Glomerular visceral epithelial cell (primary cell): Measurements from ENCODE around the gene ARTN.

ENCODE experiments used
- DNase-seq: peaks from one replicate; pipeline ENCODE4 v3.0.0-alpha.2; 2016; ENCODE audit errors: extremely low spot score

Gene ARTN

DNA sequence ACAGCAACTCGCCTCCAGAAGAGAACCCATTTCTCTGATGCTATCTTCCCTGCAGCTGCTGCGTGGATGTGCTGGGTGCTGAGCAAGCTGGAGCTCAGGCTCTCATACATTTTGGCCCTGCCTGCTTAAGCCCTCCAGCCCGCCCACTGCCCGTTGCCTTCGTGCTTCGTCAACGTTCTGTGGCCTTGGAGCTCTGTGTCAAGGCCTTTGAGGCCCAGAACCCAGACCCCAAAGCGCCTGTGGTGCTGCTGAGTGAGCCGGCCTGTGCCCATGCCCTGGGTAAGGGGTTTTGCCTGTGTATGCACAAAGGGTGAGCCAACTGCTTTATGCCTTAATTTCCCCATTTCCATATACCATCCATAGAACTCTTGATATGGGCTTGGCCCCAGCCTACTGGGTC lies 37.3 kb downstream of the ARTN start:
- DNase-seq, result no peak

DNA sequence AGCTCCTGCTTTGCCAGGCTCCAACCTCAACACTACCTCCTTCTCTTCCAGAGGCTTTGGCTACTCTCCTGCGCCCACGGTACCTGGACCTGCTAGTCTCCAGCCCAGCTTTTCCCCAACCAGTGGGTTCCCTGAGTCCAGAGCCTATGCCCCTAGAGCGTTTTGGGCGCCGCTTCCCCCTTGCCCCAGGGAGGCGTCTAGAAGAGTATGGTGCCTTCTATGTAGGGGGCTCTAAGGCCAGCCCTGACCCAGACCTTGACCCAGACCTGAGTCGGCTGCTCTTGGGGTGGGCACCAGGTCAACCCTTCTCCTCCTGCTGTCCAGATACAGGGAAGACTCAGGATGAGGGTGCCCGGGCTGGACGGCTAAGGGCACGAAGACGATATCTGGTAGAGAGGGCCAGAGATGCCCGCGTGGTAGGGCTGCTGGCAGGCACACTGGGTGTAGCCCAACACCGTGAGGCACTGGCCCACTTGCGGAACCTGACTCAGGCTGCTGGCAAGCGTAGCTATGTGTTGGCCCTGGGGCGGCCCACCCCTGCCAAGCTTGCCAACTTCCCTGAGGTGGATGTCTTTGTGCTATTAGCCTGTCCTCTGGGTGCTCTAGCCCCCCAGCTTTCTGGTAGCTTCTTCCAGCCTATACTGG lies 37.9 kb downstream of the ARTN start:
- DNase-seq, result no peak

DNA sequence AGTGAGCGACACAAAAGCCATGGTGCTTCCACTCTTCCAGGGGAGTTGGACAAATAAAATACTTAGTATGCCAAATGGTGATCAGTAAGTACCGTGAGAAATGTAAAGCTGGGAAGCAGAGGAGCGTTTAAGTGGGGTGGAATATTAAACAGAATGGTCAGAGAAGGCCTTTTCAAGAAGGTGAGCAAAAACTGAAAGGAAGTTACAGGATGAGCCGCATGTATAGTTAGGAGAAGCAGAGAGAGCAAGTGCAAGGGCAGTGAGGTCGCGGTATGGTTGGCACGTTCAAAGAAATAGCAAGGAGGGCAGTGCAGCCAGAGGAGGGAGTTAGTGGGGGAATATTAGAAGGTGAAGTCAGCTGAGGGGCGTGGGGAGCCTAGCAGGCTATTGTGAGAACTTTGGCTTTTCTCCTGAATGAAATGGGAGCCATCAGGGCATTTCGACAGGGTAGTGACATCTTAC lies 40.4 kb downstream of the ARTN start:
- no peak for DNase-seq

DNA sequence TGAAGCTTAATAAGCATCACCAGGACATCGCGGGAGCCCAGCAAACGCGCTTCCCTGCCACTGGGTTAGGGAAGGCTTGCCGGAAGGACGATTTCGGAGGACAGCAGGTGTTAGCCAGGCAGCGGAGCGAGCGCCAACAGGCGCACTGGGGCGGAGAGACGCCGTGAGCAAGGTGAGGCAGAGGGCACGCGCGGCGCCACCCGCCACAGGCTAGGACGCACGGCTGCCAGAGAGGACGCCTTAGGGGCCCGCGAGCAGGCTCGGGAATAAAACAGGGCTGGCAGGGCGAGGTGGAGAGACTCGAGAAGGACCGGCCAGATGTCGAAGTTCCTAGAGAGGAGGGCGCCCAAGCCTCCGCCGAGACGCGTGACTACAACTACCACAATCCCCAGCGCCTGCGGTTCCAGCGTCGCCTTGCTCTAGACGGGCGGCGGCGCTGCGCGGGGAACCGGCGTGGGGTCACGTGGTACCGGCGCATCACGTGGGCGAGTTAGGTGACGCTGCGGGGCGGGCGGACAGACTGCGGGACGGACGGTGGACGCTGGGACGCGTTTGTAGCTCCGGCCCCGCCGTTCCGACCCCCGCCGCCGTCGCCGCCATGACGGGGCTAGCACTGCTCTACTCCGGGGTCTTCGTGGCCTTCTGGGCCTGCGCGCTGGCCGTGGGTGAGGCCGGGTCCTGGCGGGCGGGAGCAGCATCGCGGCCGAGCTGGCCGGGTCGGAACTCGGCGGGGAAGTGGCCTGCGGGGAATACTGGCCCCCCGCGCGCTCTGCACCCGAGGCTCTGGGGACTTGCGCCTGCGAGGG lies 41.0 kb downstream of the ARTN start, which contains the start of gene ATP6V0B:
Gene ATP6V0B, plus strand, starts transcription at position 518 of the 806 bp plus-strand sequence. Its CDS starts 81 bp downstream, at position 599.
- DNase-seq, result peak; percentile 93

DNA sequence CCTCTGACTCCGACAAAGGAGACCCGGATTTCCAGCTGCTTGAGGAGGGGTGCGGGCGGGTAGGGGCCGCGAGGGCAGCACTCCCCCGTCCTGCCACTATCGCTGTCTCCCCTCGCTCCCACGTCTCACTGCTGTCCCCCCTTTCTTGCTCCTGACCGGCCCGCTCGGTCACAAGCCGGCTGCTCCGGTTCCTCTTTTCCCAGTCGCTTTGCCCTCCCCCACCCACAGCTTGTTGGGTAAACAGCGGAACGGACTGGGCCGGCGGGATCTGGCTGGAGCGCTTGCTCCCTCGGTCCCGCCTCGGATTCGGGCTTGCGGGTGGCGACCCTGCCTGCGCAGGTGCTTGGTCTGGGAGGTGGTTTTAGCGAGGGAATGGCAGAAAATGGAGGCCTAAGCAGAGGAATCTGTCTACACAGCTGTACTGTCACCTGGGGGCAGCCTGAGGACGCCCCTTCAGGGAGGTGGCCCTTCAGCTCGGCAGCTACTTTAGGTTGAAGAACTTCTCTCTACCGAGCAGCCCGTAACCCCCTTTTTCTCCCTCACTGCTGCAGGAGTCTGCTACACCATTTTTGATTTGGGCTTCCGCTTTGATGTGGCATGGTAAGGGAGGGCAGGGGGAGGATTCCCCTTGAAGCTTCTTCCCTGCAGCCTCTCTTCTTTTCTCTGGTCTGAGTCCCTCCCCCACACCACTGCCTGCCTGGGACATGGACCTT lies 41.8 kb downstream of the ARTN start:
- no peak for DNase-seq

DNA sequence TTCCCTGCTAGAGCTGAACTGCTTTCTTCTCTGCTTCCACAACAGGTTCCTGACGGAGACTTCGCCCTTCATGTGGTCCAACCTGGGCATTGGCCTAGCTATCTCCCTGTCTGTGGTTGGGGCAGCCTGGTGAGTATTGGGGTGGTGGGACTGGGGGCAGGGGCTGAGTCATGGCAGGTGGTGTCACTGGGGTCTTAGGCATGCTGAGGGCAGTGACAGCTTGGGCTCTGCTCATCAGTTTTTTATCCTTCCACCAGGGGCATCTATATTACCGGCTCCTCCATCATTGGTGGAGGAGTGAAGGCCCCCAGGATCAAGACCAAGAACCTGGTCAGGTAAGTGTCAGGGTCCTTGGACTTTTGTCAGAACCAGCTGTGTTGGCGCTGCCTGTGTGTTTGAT lies 42.4 kb downstream of the ARTN start:
- no peak for DNase-seq

DNA sequence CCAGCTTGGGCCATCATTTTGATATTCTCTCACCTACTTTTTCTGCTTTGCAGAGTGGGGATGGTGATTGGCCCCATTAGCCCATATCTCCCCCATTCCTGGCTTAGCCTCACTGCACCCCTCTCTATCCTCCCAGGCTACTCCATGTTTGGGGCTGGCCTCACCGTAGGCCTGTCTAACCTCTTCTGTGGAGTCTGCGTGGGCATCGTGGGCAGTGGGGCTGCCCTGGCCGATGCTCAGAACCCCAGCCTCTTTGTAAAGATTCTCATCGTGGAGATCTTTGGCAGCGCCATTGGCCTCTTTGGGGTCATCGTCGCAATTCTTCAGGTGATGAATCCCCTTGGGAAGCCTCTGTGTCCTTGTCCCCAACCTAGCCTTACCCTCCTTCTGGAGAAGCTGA lies 43.3 kb downstream of the ARTN start:
- DNase-seq, result no peak

DNA sequence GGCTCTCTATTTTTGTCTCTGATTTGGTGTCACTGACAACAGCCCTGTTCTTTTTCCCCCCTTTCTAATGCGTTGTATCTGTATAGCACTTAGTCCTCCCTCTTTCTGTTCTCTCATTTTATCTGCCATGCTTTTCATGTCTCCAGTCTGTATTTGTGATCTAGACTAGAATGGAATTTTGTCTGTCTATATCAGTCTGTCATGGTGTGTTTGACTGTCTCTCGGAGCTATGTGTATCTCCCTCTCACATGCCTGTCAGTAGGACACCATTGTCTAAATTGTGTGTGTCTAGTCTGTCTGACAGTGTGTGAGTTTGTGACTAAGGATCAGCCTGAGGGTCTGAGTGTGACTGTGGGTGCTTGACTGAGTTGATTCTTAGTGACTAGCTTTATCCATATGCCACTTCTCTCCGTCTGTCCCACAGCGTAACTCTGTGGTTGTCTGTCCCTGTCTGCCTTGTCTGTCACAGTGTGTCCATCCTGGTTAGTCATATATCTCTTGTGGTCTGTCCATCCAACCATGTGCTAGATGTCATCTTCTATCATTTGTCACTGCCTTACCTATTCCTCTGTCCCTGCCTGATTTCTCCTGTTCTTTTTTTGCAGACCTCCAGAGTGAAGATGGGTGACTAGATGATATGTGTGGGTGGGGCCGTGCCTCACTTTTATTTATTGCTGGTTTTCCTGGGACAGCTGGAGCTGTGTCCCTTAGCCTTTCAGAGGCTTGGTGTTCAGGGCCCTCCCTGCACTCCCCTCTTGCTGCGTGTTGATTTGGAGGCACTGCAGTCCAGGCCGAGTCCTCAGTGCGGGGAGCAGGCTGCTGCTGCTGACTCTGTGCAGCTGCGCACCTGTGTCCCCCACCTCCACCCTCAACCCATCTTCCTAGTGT lies 44.0 kb downstream of the ARTN start:
- DNase-seq, result no peak

DNA sequence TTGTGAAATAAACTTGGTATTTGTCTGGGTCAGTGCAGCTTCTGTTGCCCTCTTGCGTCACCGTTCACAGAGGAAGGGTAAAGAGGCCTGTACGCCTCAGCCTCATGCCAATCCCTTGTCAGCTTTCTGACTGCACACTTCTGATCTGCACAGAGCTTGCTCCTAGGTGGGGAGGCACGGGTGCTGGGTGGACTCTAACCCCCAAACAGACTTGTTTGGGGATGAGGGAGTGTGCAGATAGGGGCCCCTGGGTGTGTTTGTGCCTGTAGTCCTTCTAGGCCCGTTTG lies 44.6 kb downstream of the ARTN start:
- DNase-seq, result no peak

DNA sequence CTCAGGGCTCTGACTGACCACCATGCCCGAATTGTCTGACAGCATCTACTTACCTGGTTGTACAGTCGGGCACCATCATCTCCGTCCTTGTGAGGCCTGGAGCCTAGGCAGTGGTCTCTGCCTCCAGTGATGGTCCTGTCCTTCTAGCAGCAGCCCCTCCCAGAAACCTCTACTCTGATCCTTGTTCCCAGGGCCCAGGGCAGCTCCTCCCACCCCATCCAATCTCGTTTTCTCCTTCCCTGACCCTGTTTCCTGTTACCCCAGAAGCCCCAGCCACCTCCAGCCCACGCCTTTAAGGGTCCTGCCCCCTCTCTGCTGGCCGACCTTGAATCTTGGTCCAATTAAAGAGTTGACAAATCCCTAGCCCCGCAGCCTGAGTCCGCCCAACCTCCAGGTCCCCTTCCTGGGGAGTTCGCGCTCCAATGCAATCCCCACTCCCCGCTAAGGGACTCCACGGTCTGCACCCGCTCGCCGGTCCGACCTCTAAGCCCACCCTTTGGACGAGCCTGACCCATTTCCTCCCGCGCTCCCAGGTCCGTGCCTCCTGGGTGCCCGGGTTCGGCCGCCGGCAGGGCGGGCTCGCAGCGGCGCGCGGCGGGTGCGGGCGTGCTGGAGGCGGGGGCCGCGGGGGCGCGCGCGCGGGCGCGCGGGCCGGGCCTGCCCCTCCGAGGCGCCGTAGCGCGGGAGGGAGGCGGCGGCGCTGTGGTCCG lies 45.1 kb downstream of the ARTN start, which contains the start of gene B4GALT2:
Gene B4GALT2, plus strand, starts transcription at position 660 of the 710 bp plus-strand sequence. CDS start 1,951 bp downstream, outside the sequence.
- peak; percentile 60 for DNase-seq

DNA sequence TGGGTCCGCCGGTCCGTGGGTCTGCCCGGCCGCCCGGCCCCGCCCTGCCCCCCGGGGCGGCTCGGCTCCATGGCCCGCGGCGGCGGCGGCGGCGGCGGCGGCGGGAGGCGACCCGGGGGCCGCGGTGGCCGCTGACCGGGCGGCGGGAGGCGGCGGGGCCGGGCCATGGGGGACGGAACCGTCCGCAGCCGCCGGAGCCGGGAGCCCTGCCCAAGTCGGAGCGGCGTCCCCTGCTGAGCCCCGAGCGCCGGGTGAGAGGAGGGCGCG lies 45.6 kb downstream of the ARTN start:
- DNase-seq, result no peak

DNA sequence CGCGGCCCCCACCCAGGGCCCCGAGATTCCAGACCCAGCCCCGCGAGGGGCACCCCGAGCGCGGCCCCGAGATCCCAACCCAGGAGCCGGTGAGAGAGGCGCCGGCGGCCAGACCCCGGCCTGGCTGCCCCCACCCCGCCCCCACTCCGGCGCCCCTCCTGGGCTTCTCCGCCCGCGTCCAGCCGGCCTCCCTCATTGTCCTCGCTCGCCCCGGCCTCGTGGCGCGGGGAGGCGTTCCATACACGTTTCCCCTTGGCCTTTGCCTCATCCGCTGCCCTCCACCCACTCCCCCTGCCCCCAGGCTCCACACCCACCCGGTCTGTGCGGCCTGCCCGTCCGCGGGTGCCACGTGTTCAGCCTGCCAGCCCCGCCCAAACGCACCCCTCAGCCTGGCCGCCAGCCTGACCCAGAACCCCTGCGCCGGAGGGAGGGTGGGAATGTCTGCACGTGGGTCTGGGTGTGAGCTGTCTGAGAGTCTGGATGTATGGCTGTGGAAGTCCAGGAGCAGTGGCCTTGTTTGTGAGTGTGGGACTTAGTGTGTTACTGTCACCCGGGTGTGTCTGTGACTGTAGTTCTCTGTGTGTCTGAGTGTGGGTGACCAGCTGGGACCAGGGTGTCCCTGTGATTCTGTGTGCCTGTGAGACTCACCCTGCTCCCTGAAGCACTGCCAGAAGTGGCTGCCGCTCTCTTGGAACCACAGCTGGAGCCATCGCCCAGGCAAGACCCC lies 46.1 kb downstream of the ARTN start:
- DNase-seq, result peak; percentile 55

DNA sequence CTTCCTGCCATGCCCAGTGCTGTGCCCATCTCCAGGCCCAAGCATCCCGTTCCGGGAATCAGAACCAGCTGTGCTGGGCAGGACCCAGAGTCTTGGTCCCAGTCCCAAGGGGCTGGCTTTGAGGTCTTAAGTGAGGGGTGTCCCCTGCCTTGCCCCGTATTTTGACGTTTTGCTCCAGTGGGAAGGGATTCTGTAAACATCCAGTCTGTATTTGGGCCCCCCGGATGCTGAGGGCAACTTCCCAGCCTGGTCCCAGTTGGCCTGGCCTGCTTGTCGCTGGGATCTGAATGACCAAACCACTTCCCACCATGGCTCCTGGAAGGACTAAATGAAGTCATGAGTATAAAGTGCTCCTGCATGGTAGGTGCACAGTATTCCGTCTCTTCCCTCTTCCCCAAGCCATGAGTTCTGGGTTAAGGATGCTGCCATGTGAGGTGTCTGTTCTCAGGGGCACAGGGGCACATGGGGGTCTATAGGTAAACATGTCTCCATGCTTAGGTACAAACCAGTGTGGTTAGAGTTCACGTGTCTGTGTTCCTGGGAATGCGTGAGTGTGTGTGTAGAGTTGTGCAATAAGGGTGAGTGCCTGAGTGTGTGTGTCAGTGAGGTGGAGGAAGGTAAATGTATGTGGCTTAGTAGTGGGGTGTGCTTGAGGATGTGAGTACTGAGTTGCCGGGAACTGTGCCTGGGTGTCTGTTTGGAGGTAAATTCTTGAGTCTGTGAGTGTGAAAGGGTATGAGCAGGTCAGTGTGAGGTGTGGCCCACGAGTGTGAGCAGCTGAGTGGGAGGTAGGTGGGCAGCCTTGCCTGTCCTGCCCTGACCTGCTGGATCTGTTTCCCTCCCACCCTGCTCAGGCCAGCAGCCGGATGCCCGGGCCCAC lies 46.9 kb downstream of the ARTN start:
- DNase-seq, result no peak

DNA sequence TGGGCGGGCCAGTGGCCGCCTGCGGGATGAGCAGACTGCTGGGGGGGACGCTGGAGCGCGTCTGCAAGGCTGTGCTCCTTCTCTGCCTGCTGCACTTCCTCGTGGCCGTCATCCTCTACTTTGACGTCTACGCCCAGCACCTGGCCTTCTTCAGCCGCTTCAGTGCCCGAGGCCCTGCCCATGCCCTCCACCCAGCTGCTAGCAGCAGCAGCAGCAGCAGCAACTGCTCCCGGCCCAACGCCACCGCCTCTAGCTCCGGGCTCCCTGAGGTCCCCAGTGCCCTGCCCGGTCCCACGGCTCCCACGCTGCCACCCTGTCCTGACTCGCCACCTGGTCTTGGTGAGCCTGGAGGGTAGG lies 47.5 kb downstream of the ARTN start:
- no peak for DNase-seq

DNA sequence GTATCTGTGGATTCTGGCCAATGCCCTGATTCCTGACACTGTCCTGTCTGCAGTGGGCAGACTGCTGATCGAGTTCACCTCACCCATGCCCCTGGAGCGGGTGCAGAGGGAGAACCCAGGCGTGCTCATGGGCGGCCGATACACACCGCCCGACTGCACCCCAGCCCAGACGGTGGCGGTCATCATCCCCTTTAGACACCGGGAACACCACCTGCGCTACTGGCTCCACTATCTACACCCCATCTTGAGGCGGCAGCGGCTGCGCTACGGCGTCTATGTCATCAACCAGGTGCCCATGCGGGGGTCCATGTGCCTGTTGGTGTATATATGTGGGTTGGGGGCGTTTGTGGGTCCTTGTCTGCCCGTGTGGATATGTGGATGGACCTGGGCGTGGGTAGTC lies 48.0 kb downstream of the ARTN start:
- no peak for DNase-seq

DNA sequence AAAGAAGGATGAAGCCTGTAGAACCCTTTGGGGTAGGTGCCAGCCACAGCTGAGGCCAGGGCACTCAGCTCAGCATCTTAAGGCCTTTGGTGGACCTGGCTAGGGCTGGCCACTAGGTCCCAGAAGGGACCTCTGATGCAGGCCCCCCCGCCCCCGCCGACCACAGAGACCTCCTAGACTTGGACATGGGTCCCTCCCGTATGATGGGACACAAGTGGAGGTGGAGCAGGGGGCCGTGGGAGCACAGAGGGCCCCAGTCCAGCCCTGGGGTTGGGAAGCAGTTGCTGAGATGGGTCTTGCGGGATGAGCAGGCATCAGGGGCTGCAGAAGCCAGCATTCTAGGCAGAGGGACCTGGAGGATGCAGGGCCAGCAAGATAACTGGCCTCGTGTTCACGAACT lies 48.6 kb downstream of the ARTN start:
- DNase-seq, result no peak

DNA sequence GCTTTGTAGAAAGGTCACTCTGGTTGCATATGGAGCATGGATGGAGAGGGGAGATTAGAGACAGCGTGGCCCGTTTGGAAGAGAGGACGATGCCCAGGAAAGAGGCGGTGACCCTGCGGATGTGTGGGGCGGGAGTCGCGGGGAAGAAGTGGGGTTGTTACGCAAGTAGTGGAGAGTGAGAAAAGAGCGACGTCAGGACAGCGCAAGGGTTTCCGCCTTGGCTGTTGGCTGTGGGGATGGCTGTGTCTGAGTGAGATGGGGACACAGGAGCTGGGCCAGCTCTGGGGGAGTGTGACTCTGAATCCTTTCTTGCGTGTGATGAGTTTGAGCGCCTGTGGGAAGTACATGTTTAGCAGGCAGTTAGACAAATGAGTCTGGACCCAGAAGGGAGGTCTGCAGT lies 49.2 kb downstream of the ARTN start:
- DNase-seq, result no peak

DNA sequence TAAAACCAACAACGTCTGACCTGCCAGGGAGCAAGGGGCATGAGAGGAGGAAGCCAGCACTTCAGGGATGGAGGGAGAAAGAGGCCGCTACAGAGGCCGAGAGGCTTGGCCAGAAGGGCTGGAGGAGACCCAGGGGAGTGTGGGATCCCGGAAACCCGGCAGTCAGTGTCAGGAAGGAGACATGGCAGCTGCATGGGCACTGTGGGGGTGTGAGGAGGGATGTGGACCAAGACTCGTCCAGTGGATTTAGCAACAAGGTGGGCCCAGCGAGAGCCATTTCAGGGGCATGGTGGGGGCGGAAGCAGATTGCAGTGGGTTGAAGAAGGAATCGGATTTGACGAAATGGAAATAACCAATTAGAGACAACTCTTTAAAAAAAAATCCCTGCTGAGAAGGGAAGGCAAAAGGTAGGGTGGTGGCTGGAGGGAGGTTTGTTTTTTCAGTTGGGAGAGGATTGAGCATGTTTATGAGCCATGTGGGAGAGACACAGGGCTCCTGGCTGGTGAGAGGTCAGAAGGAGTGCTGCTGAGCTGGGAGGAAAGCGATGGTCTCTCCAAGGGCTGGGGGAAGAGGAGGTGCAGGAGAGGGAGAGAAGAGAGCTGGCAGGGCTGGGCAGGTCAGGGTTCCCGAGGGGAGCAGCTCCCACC lies 49.8 kb downstream of the ARTN start:
- DNase-seq, result no peak

DNA sequence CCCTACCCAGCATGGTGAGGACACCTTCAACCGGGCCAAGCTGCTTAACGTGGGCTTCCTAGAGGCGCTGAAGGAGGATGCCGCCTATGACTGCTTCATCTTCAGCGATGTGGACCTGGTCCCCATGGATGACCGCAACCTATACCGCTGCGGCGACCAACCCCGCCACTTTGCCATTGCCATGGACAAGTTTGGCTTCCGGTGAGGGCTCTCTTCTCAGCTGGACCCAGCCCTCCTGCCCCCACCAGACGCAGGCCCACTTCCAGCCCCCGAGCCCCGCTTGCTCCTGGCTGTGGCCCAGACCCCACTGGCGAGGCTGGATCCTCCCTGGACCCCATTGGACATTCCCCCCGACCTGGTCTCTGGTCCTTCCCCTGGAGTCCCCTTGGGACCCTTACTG lies 51.3 kb downstream of the ARTN start:
- DNase-seq, result no peak
